NCI-H345 treated with DMSO at 0.1 percent for 48 hours (cell line): ENCODE data around the gene CHSY1.

Experiments
- DNase-seq: peaks from one replicate; lab custom pipeline; 2025; ENCODE audit not compliant: unreplicated experiment; lab: John Stamatoyannopoulos, UW

The CHSY1 gene

GRCh38 chr15:101156509-101157159, 95.2 kb downstream of the CHSY1 start:
- no peak for DNase-seq

- DNase-seq: no peak
Observed at GRCh38 chr15:101156061-101156460, 95.8 kb downstream of the CHSY1 start.

GRCh38 chr15:101153801-101154656, 97.8 kb downstream of the CHSY1 start:
- no peak for DNase-seq

DNA sequence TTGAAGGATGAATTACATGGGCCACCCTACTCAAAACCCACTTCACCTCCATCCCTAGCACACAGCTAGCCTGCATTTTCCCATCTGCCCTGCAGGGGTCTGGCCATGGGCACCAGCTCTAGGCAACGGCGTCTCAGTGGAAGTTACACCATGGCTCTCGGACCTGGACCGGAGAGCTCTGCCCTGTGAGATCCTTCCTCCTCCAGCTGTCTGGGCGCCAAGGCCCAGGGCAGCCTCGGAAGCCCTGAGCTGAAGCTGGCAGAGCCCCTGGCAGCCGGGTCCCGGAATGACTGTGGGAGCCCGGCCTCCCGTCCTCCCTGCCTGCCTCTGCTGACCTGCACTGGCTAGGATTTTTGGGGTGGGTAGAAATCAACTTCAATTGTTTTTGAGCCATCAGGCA, 98.9 kb downstream of the CHSY1 start:
- no peak for DNase-seq

DNA sequence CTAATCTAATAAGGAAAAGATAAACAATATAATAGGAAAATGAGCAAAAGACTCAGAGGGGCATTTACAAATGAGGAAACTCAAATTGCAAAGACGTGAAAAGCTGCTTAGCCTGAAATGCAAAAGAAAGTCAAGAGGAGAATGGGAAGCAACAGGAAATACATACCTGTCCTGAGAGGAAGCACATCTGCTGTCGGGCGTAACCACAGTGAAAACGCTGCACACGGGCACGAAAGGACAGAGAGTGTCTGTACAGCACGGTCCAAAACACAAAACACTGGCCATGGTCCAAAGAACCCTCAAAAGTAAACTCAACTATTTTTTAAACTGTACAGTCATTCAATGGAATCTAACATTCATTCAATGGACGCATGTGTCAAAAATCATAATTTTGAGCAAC, 100.6 kb downstream of the CHSY1 start:
- no peak for DNase-seq

- no peak for DNase-seq
Observed at GRCh38 chr15:101150723-101151040, 101.2 kb downstream of the CHSY1 start.

DNA sequence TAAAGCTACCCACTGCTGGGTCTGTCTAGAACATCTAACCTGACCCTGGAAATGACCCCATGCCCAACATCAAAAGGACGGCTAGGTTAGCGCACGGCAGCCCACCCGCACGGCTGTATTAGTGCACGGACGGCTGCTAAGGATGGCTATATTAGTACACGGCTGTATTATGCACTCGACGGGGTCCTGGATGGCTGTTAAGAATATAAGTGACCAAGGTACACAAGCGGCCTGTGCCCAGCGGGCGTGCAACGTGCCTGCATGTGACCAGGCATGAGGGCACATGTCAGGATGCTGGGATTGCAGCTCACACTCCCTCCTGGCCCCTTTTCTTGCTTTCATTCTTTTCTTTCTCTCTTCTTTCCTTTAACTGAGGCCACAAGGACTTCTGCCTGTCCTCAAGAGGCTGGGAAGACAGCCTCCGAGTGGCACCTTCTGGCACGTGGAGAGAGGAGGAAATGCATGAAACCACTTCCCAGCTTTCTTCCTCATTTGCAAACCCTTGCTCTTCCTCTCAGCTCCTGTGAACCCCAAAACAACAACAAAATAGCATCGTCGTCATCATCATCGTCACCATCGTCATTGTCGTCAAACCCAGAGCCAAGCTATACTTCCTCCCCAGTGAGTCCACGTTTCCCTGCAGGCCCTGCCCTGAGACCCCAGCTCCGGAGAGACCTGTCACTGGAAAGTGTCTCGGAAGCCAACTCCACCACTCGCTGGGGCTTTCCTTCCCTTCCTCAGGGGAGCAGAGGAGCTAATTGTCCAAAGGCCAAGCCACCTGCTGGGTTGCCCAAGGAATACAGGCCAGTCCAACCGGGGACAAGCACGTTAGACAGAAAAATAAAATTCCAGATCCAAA, 101.8 kb downstream of the CHSY1 start:
- DNase-seq: no peak

DNA sequence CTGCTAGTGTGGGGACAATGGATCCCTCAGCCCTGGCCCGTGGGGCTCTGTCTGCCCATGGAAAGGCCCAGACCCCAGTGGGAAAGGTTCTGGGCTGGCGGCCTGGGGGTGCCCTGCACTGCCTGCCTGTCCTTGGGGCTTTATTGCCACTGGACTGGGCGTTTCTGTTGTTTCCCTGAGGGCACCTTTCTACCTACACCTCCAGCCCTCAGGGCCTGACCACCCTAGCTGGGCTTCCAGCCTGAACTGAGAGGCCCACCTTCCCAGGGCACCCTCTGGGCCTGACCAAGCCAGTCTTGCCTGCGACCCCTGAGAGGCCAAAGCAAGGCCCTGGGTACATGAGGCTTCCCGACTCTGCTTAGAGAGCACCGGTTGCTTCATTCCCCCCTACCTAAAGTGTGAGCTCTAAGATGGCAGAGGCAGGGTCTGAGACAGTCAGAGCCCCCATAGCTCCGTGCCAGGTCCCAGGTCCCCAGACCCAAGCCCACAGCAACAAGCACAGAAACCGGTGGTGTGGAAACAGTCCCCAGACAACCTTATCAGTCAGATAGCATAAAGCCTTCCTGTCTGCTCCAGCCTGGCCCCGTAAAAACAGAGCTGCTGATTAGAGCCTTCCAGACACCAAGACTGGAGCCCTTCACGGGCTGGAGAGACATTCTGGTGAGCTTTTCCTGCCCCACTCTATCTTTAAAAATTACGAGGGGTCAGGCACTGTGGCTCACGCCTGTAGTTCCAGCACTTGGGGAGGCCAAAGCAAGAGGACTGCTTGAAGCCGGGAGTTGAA, 102.8 kb downstream of the CHSY1 start:
- DNase-seq: no peak

- no peak for DNase-seq
Observed at GRCh38 chr15:101148166-101148880, 103.5 kb downstream of the CHSY1 start.

DNA sequence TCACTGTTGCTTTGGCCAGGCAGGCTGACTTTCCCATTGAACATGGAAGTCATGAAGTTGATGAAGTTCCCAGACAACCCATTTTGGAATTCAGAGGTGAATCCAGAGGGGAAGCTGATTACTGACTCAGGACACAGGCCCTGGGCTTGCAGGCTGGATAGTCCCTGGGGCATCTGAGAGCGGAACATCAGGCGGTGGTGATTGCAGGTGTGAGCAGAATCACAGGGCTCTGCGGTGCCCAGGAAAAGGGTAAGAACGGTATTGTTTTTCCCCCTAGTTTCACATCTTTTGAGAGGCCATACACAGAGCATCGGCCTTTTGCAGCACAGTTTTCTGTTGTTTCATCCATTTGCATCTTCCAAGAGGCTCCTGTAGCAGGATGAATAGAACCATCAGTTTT, 104.7 kb downstream of the CHSY1 start:
- no peak for DNase-seq

- no peak for DNase-seq
Observed at GRCh38 chr15:101146118-101146702, 105.6 kb downstream of the CHSY1 start.

DNA sequence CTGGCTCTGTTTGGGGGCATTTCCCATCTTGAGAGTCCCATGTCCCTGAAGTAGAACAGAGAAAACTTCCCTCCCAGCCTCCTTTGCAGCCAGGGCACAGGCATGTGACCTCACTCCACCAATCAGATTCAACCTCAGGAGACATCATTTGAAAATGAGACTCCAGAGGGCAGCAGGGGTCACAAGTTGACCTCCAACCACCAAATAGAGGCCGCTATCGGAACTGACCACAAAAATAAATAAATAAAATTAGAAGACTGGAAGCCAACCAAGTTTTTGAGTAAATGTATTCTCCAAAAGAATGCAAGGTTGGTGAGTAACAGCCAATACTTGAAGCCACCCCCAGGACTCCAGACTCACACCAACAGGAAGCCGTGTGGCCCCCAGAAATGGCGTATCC, 106.5 kb downstream of the CHSY1 start:
- no peak for DNase-seq

- no peak for DNase-seq
Observed at GRCh38 chr15:101143321-101143720, 108.5 kb downstream of the CHSY1 start.

GRCh38 chr15:101142711-101143110, 109.1 kb downstream of the CHSY1 start:
- no peak for DNase-seq

- no peak for DNase-seq
Observed at GRCh38 chr15:101141926-101142527, 109.8 kb downstream of the CHSY1 start.

- DNase-seq: no peak
Observed at GRCh38 chr15:101140697-101141065, 111.2 kb downstream of the CHSY1 start.

- no peak for DNase-seq
Observed at GRCh38 chr15:101139986-101140696, 111.7 kb downstream of the CHSY1 start.

GRCh38 chr15:101138913-101139880, 112.7 kb downstream of the CHSY1 start:
- DNase-seq: no peak
